GM12801 (cell line): ENCODE data around the gene PRPH2.

Experiments used
- CTCF ChIP-seq: IDR thresholded peaks from one replicate; pipeline ENCODE4 v1.5.1; 2011; ENCODE audit warnings: control low read depth; ENCODE audit not compliant: insufficient read length; ENCODE audit errors: extremely low read depth

PRPH2 gene

GRCh38 chr6:42735976-42736375, 13.6 kb upstream of the PRPH2 start:
- TF ChIP-seq CTCF: no peak

GRCh38 chr6:42729731-42730130, 7.3 kb upstream of the PRPH2 start:
- no peak for TF ChIP-seq CTCF

GRCh38 chr6:42727627-42728026, 5.2 kb upstream of the PRPH2 start:
- no peak for TF ChIP-seq CTCF

- no peak for TF ChIP-seq CTCF
These were observed 4.8 kb upstream of the PRPH2 start for GRCh38 chr6:42727087-42727611.

GRCh38 chr6:42726485-42727086, 4.2 kb upstream of the PRPH2 start:
- no peak for TF ChIP-seq CTCF

- no peak for TF ChIP-seq CTCF
These were observed 3.6 kb upstream of the PRPH2 start for GRCh38 chr6:42726026-42726425.

GRCh38 chr6:42724825-42725224, 2.4 kb upstream of the PRPH2 start:
- no peak for TF ChIP-seq CTCF
